H1 (cell line): Measurements from ENCODE around the gene SLC4A8. TPM values are rescaled to one million over a fixed set of nuclear protein-coding genes. Genes with fewer than 3 reads are reported as not detected.

Source experiments
- CTCF ChIA-PET: fragments of 300-600 bp; sonication (Branson Sonifier 250); formaldehyde crosslinking; loops from one replicate; lab custom pipeline; 2021; ENCODE audit not compliant: partially characterized antibody; lab: Charles Lee
- POLR2A ChIA-PET: fragments of 300-600 bp; sonication (Branson Sonifier 250); formaldehyde crosslinking; loops from one replicate; lab custom pipeline; 2021; ENCODE audit warnings: inconsistent platforms; ENCODE audit not compliant: partially characterized antibody; lab: Charles Lee
- DNase-seq, 2 experiments: peaks; one replicate each; pipeline versions ENCODE4 v3.0.0 to v3.0.0-alpha.2; 2010 to 2022; ENCODE audit warnings: low spot score in 2 of 2, low read depth in 1 of 2, mixed read lengths in 1 of 2
- FAIRE-seq: peaks from 2 replicates; lab custom pipeline; 2011; peaks lifted over from hg19 to GRCh38; lab: Jason Lieb, UNC
- H2AFZ ChIP-seq: 2 replicates; pipeline ENCODE4 v1.8.1; 2012; ENCODE audit warnings: low read length, inconsistent platforms
- H2AK5ac ChIP-seq: 2 replicates; pipeline ENCODE4 v1.6.1; 2013; ENCODE audit warnings: low read depth, low read length
- H2BK120ac ChIP-seq: replicated peaks from 2 replicates; pipeline ENCODE3; 2013; ENCODE audit warnings: low read depth, low read length, inconsistent platforms
- H2BK12ac ChIP-seq: 2 replicates; pipeline ENCODE4 v1.6.1; 2013; ENCODE audit warnings: low read depth, low read length
- H2BK15ac ChIP-seq: 2 replicates; pipeline ENCODE4 v1.6.1; 2013; ENCODE audit warnings: low read length
- H2BK20ac ChIP-seq: 2 replicates; pipeline ENCODE4 v1.6.1; 2013; ENCODE audit warnings: low read length
- H2BK5ac ChIP-seq: 2 replicates; pipeline ENCODE4 v1.6.1; 2013; ENCODE audit warnings: low read depth, low read length
- H3K14ac ChIP-seq: 2 replicates; pipeline ENCODE4 v1.6.1; 2013; ENCODE audit warnings: inconsistent platforms; ENCODE audit not compliant: insufficient read length
- H3K18ac ChIP-seq: 2 replicates; pipeline ENCODE4 v1.6.1; 2013; ENCODE audit warnings: low read length; ENCODE audit errors: extremely low read depth
- H3K23ac ChIP-seq: 2 replicates; pipeline ENCODE4 v1.6.1; 2013; ENCODE audit warnings: inconsistent platforms; ENCODE audit not compliant: insufficient read length
- H3K23me2 ChIP-seq: 2 replicates; pipeline ENCODE4 v1.6.1; 2013; ENCODE audit warnings: low read depth, low read length
- H3K27ac ChIP-seq: 2 replicates; pipeline ENCODE4 v1.6.1; 2011; ENCODE audit warnings: low read depth, low read length, inconsistent platforms
- H3K27me3 ChIP-seq, 4 experiments: replicated peaks in 1 of 4; 1 replicate in 1 of 4; 2 replicates in 3 of 4; pipeline versions ENCODE4 v1.6.1 to v1.8.1; 2011 to 2013; ENCODE audit warnings: low read length in 3 of 4, mild to moderate bottlenecking in 3 of 4, inconsistent platforms in 2 of 4, mixed read lengths in 2 of 4, moderate library complexity in 1 of 4; ENCODE audit not compliant: control insufficient read depth in 3 of 4, insufficient read depth in 3 of 4; ENCODE audit errors: extremely low read depth in 1 of 4
- H3K36me3 ChIP-seq, 4 experiments: 2 replicates each; pipeline versions ENCODE4 v1.6.1 to v1.8.1; 2011 to 2013; ENCODE audit warnings: mild to moderate bottlenecking in 4 of 4, low read length in 3 of 4, moderate library complexity in 2 of 4, control low read depth in 1 of 4, inconsistent platforms in 1 of 4; ENCODE audit not compliant: insufficient read depth in 4 of 4, control insufficient read depth in 2 of 4
- H3K4ac ChIP-seq: replicated peaks from 2 replicates; pipeline ENCODE3; 2013; ENCODE audit warnings: low read length, low read depth, mixed read lengths, inconsistent platforms; ENCODE audit not compliant: insufficient read length
- H3K4me1 ChIP-seq, 4 experiments: replicated peaks in 1 of 4; 1 replicate in 1 of 4; 2 replicates in 3 of 4; pipeline versions ENCODE4 v1.6.1 to v1.8.1; 2011 to 2013; ENCODE audit warnings: low read length in 3 of 4, inconsistent platforms in 2 of 4, mixed read lengths in 1 of 4; ENCODE audit not compliant: insufficient read depth in 4 of 4, control insufficient read depth in 3 of 4
- H3K4me2 ChIP-seq, 2 experiments: 2 replicates each; pipeline versions ENCODE4 v1.6.1 to v1.8.1; 2011 to 2013; ENCODE audit warnings: low read depth in 2 of 2, low read length in 2 of 2, control low read depth in 1 of 2, inconsistent platforms in 1 of 2, mild to moderate bottlenecking in 1 of 2; ENCODE audit not compliant: insufficient read depth in 1 of 2
- H3K4me3 ChIP-seq, 4 experiments: fragments of 200-600, 300-600 bp in 1 of 4; sonication (generic), shearing (Covaris generic), sonication (Bioruptor Twin) in 1 of 4; 2 replicates each; pipeline versions ENCODE4 v1.5.1 to v1.8.1; 2011 to 2016; ENCODE audit warnings: low read length in 4 of 4, low read depth in 3 of 4, control low read depth in 2 of 4, inconsistent platforms in 2 of 4, mild to moderate bottlenecking in 2 of 4, mixed read lengths in 1 of 4, moderate library complexity in 1 of 4; ENCODE audit not compliant: insufficient read depth in 2 of 4; ENCODE audit errors: extremely low read depth in 1 of 4
- H3K56ac ChIP-seq: replicated peaks from 2 replicates; pipeline ENCODE3; 2013; ENCODE audit warnings: low read depth, mild to moderate bottlenecking, mixed read lengths, low read length, inconsistent platforms; ENCODE audit not compliant: insufficient read length
- H3K79me1 ChIP-seq: 2 replicates; pipeline ENCODE4 v1.6.1; 2013; ENCODE audit warnings: low read depth, low read length, control low read depth
- H3K79me2 ChIP-seq, 2 experiments: 2 replicates each; pipeline versions ENCODE4 v1.6.1 to v1.8.1; 2012 to 2013; ENCODE audit warnings: low read length in 2 of 2, mild to moderate bottlenecking in 2 of 2, inconsistent platforms in 1 of 2; ENCODE audit not compliant: insufficient read depth in 2 of 2, control insufficient read depth in 1 of 2
- H3K9ac ChIP-seq, 4 experiments: replicated peaks in 1 of 4; 1 replicate in 1 of 4; 2 replicates in 3 of 4; pipeline versions ENCODE4 v1.6.1 to v1.8.1; 2011 to 2013; ENCODE audit warnings: low read depth in 3 of 4, low read length in 3 of 4, control low read depth in 2 of 4, mild to moderate bottlenecking in 2 of 4, moderate library complexity in 2 of 4, inconsistent platforms in 1 of 4; ENCODE audit errors: extremely low read depth in 1 of 4
- H3K9me3 ChIP-seq, 2 experiments: 2 replicates each; pipeline versions ENCODE4 v1.6.1 to v1.8.1; 2012 to 2013; ENCODE audit warnings: mild to moderate bottlenecking in 2 of 2, moderate library complexity in 2 of 2, control low read depth in 1 of 2, inconsistent platforms in 1 of 2, low read depth in 1 of 2, low read length in 1 of 2, mixed read lengths in 1 of 2; ENCODE audit not compliant: insufficient read depth in 2 of 2
- H4K20me1 ChIP-seq, 2 experiments: replicated peaks in 1 of 2; 2 replicates each; pipeline versions ENCODE3 to v1.8.1; 2011 to 2013; ENCODE audit warnings: inconsistent platforms in 2 of 2, low read length in 2 of 2, mild to moderate bottlenecking in 1 of 2; ENCODE audit not compliant: insufficient read depth in 2 of 2, control insufficient read depth in 1 of 2
- H4K5ac ChIP-seq: 2 replicates; pipeline ENCODE4 v1.6.1; 2013; ENCODE audit warnings: low read length, low read depth, mixed read lengths, inconsistent platforms; ENCODE audit not compliant: insufficient read length
- H4K8ac ChIP-seq: 2 replicates; pipeline ENCODE4 v1.8.0; 2013; ENCODE audit warnings: mild to moderate bottlenecking, moderate library complexity, low read length, inconsistent platforms; ENCODE audit not compliant: insufficient read depth; ENCODE audit errors: extremely low read depth
- H4K91ac ChIP-seq: replicated peaks from 2 replicates; pipeline ENCODE3; 2013; ENCODE audit warnings: low read length, mixed read lengths, inconsistent platforms; ENCODE audit not compliant: insufficient read length
- CBX5 ChIP-seq: fragments of 300-800, 300-1000 bp; sonication (generic); IDR thresholded peaks from 2 replicates; pipeline ENCODE4 v1.7.1; 2016; ENCODE audit warnings: antibody characterized with exemption, low read length, low read depth
- CTBP2 ChIP-seq: IDR thresholded peaks from 2 replicates; pipeline ENCODE4 v1.7.0; 2011; ENCODE audit warnings: borderline replicate concordance, mild to moderate bottlenecking, moderate library complexity, mixed read lengths, low read length; ENCODE audit not compliant: insufficient read depth, insufficient read length
- GABPA ChIP-seq: IDR thresholded peaks from 2 replicates; pipeline ENCODE4 v1.6.1; 2011; ENCODE audit warnings: mild to moderate bottlenecking, low read length, moderate library complexity, borderline replicate concordance; ENCODE audit not compliant: insufficient read depth
- MAFK ChIP-seq: IDR thresholded peaks from 2 replicates; pipeline ENCODE4 v1.6.1; 2012; ENCODE audit warnings: low read depth, mild to moderate bottlenecking, improper control_type of control experiment, low read length
- POLR2A ChIP-seq, 2 experiments: IDR thresholded peaks; 1 replicate in 1 of 2; 2 replicates in 1 of 2; pipeline ENCODE4 v1.6.1; 2011; ENCODE audit warnings: low read depth in 2 of 2, low read length in 2 of 2, mild to moderate bottlenecking in 2 of 2; ENCODE audit errors: control extremely low read depth in 1 of 2
- RAD21 ChIP-seq, 2 experiments: IDR thresholded peaks in 1 of 2; conservative IDR thresholded peaks in 1 of 2; 2 replicates each; pipeline ENCODE4 v1.6.1; 2011; ENCODE audit warnings: low read depth in 2 of 2, low read length in 2 of 2, improper control_type of control experiment in 1 of 2, inconsistent platforms in 1 of 2, mild to moderate bottlenecking in 1 of 2, moderate library complexity in 1 of 2
- TAF1 ChIP-seq: IDR thresholded peaks from 2 replicates; pipeline ENCODE4 v1.6.1; 2011; ENCODE audit warnings: mild to moderate bottlenecking, low read depth, low read length
- TAF7 ChIP-seq: optimal IDR thresholded peaks from 2 replicates; pipeline ENCODE3; 2011; ENCODE audit warnings: low read depth, mild to moderate bottlenecking, inconsistent platforms, low read length, moderate library complexity, borderline replicate concordance
- WGBS, 2 experiments: shearing (Covaris generic) in 1 of 2; methylation state at CpG; one replicate each; pipeline versions ENCODE4 v1.1.6 to v1.1.7; 2013 to 2015; ENCODE audit warnings: low lambda C conversion rate in 2 of 2, mixed read lengths in 2 of 2, inconsistent platforms in 1 of 2, low coverage in 1 of 2, missing lambda C conversion rate in 1 of 2; ENCODE audit not compliant: insufficient replicate concordance in 2 of 2, insufficient coverage in 1 of 2, insufficient read length in 1 of 2; ENCODE audit errors: extremely low coverage in 1 of 2, missing lambda C conversion rate in 1 of 2; 5-methylcytosine and 5-hydroxymethylcytosine counted together
- polyA plus RNA-seq, 7 experiments: library from polyadenylated mRNA; depleted of rRNA in 3 of 7; stranded (reverse) in 5 of 7; unstranded in 2 of 7; fragments of >200 nt in 5 of 7; fragments of 200-250 nt in 2 of 7; gene quantifications; 1 replicate in 5 of 7; 2 replicates in 1 of 7; 4 replicates in 1 of 7; pipeline versions ENCODE4 v1.2.1 to v1.2.3, GENCODE V29; 2011 to 2013; ENCODE audit warnings: missing spikeins in 2 of 7, mixed read lengths in 2 of 7
- total RNA-seq: library from RNA; stranded (reverse); fragmentation: NEBNext Ultra II Directional; extraction: Animal tissue kit (Norgen Biotek cat#: 25700); gene quantifications from 2 replicates; pipeline ENCODE4 v1.2.1, GENCODE V29; 2021

The SLC4A8 gene
- total and polyA plus RNA-seq, 2 of the 8 experiments (the other 6 are each of a cell fraction or from before 2014, with no cell fraction given), result 11.2 to 13.4 TPM

- no peak overlapping the region for H2AFZ ChIP-seq
- no peak overlapping the region for H3K4me2 ChIP-seq
- WGBS, 2 experiments, result 71% methylated on average over 9 of the region's 10 CpGs; no CpG with 5 or more reads in 1 of the 2 experiments
- no peak overlapping the region for H4K8ac ChIP-seq
- H3K79me2 ChIP-seq, result no peaks in the 10 kb centered on the region
- H3K27ac ChIP-seq, result no peak overlapping the region
- H2BK5ac ChIP-seq, result 0 out of 2 replicates have a peak overlapping the region, but pooled peaks have one; percentile 15
- DNase-seq (no peak), FAIRE-seq (no peak)
- H3K18ac ChIP-seq, result no peak overlapping the region; the same call in 1 of the 2 replicates
- H3K9ac ChIP-seq, result no peak overlapping the region; a peak in 1 of 7 replicates
- H3K23ac ChIP-seq, result no peak overlapping the region
- no peak overlapping the region for H3K4me3 ChIP-seq
- H3K79me1 ChIP-seq, result no peaks in the 10 kb centered on the region
- H2AK5ac ChIP-seq, result no peak overlapping the region
- H4K91ac ChIP-seq, result no peak overlapping the region
- no peaks in the 10 kb centered on the region for H3K9me3 ChIP-seq
- no peaks in the 10 kb centered on the region for H4K20me1 ChIP-seq
- peak overlapping the region; percentile 44; the same call in 1 of the 2 replicates for H2BK12ac ChIP-seq
- H2BK20ac ChIP-seq, result 0 out of 2 replicates have a peak overlapping the region, but pooled peaks have one; percentile 53
- ChIA-PET POLR2A (interaction anchor here (1.2 kb wide), 1 partner anchor 10 kb away, joined by 6 read pairs; no protein-coding TSS in a partner anchor), CTCF (no interaction called here)
- no peak overlapping the region for H4K5ac ChIP-seq
- H2BK15ac ChIP-seq, result peak overlapping the region; percentile 36; the same call in 1 of the 2 replicates
- no peak overlapping the region for H3K4ac ChIP-seq
- H3K14ac ChIP-seq, result no peak overlapping the region
- no peak overlapping the region for H3K56ac ChIP-seq
- peaks cover 5% of the 10 kb centered on the region; the same call in 1 of the 2 replicates for H3K23me2 ChIP-seq
- H3K27me3 ChIP-seq, result no peaks in the 10 kb centered on the region
- peaks cover 8 to 22% (median 11%) of the 10 kb centered on the region in 4 experiments for H3K4me1 ChIP-seq
- H2BK120ac ChIP-seq, result no peak overlapping the region
- 0 out of 8 replicates have a peak, but pooled peaks cover 0 to under 1% (median 0%) of the 10 kb centered on the region in 4 experiments for H3K36me3 ChIP-seq
- TF ChIP-seq GABPA, result no peak
- no peak for TF ChIP-seq POLR2A (IDR thresholded peaks at IDR 0.05; ENCODE audit: control extremely low read depth in 1 of 2, low read depth in 2 of 2, low read length in 2 of 2)
- TF ChIP-seq TAF7, result no peak
- TF ChIP-seq CBX5, result no peak
- TF ChIP-seq RAD21 (IDR thresholded peaks at IDR 0.05 in 1 of 2, conservative IDR thresholded peaks at IDR 0.05 in 1 of 2; ENCODE audit: low read depth in 2 of 2, low read length in 2 of 2), result no peak
- no peak for TF ChIP-seq MAFK
- no peak for TF ChIP-seq TAF1
- no peak for TF ChIP-seq CTBP2
Observed at GRCh38 chr12:51388069-51388799, 36.4 kb upstream of the SLC4A8 start.
